Upper lobe of right lung (tissue), 1 donor: ENCODE data around the gene KRT32. TPM values are rescaled to one million over a fixed set of nuclear protein-coding genes. Genes with fewer than 3 reads are reported as not detected.
"Not testable (repeated sequence)": the region's sequence is repeated elsewhere in the genome, so short reads cannot be mapped to it uniquely, and the experiment has no call there.

Experiments
- ATAC-seq: fragments of 200-7000 bp; cut with Tn5 transposase; one replicate; pipeline ENCODE4 v1.9.1; 2020; ENCODE audit warnings: mild to moderate bottlenecking, moderate library complexity
- DNase-seq: peaks from one replicate; pipeline ENCODE4 v3.0.0-alpha.2; 2020
- H3K27ac ChIP-seq: fragments of 200-600 bp; one replicate; pipeline ENCODE4 v1.8.0; 2022
- H3K27me3 ChIP-seq: fragments of 200-600 bp; one replicate; pipeline ENCODE4 v1.8.0; 2022; ENCODE audit warnings: mild to moderate bottlenecking
- H3K36me3 ChIP-seq: fragments of 200-600 bp; one replicate; pipeline ENCODE4 v1.8.0; 2022
- H3K4me1 ChIP-seq: fragments of 200-600 bp; one replicate; pipeline ENCODE4 v1.8.0; 2022
- H3K4me3 ChIP-seq: fragments of 200-600 bp; one replicate; pipeline ENCODE4 v1.8.0; 2022; ENCODE audit warnings: mild to moderate bottlenecking
- H3K9me3 ChIP-seq: fragments of 200-600 bp; one replicate; pipeline ENCODE4 v1.8.0; 2022
- intact Hi-C: fragments of 100-400 bp; cut with DNase I; formaldehyde crosslinking; loops from one replicate; pipeline ENCODE4 v1.11.0; 2022
- total RNA-seq: library from RNA; stranded (reverse); fragmentation: NEBNext Ultra II Directional; extraction: Animal tissue kit (Norgen Biotek cat#: 25700); gene quantifications from one replicate; pipeline ENCODE4 v1.2.1, GENCODE V29; 2021
- TF ChIP-seq, protein P1 (sequence below): fragments of 200-600 bp; IDR thresholded peaks from one replicate; pipeline ENCODE4 v1.8.0; 2022; ENCODE audit warnings: antibody characterized with exemption
- donor health status: DM: no; HTN: yes; CAD: no; lungs with severe emphysema.

KRT32 gene
- total RNA-seq, 1 donor from 2014 or later: not detected

GRCh38 chr17:41429667-41430066 is 37.5 kb downstream of the KRT32 start:
- ATAC-seq (no peak), DNase-seq (no peak)
- TF ChIP-seq, protein P1, sequence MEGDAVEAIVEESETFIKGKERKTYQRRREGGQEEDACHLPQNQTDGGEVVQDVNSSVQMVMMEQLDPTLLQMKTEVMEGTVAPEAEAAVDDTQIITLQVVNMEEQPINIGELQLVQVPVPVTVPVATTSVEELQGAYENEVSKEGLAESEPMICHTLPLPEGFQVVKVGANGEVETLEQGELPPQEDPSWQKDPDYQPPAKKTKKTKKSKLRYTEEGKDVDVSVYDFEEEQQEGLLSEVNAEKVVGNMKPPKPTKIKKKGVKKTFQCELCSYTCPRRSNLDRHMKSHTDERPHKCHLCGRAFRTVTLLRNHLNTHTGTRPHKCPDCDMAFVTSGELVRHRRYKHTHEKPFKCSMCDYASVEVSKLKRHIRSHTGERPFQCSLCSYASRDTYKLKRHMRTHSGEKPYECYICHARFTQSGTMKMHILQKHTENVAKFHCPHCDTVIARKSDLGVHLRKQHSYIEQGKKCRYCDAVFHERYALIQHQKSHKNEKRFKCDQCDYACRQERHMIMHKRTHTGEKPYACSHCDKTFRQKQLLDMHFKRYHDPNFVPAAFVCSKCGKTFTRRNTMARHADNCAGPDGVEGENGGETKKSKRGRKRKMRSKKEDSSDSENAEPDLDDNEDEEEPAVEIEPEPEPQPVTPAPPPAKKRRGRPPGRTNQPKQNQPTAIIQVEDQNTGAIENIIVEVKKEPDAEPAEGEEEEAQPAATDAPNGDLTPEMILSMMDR: no peak
- intact Hi-C loops: no loop called here
- Histone ChIP-seq H3K27me3 (no peaks in the 10 kb centered on the region), H3K4me1 (no peaks in the 10 kb centered on the region), H3K4me3 (no peak overlapping the region), H3K27ac (no peak overlapping the region), H3K9me3 (no peaks in the 10 kb centered on the region), H3K36me3 (no peaks in the 10 kb centered on the region)

- Histone ChIP-seq H3K4me1 (no peaks in the 10 kb centered on the region), H3K36me3 (no peaks in the 10 kb centered on the region), H3K9me3 (no peaks in the 10 kb centered on the region), H3K27me3 (no peaks in the 10 kb centered on the region), H3K27ac (no peak overlapping the region), H3K4me3 (no peak overlapping the region)
- TF ChIP-seq, protein P1: no peak
- intact Hi-C loops: no loop called here
- ATAC-seq: no peak
- DNase-seq: no peak
Observed at GRCh38 chr17:41428591-41429291, 38.4 kb downstream of the KRT32 start.

DNA sequence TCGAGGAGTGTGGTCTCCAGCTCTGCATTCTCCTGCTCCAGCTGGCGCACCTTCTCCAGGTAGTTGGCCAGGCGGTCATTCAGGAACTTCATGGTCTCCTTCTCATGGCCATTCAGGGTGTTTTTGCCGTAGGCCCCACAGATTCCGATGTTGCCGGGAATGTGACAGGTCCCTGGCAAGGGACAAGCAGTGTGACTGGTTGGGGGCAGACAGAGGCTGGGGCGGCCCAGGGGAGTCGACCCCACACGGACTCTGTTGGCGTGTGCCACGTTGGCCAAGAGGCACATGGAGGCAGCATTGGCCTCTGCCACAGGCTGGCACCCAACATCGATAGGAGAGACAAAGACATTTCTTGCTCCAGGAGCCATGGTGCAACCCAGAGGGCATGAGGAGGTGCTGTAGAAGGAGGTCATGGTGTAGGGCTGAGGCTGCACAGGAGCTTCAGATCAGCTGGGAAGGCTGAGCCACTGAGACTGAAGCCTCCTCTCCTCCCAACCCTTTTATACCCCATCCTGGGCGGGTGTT is 43.0 kb downstream of the KRT32 start, which contains the start of gene KRT37:
Gene KRT37, minus strand, starts transcription at position 475 of the 525 bp plus-strand sequence. Its CDS starts 62 bp downstream, at position 413.
- Histone ChIP-seq H3K27ac (no peak within 1 kb of the TSS), H3K9me3 (no peaks in the 10 kb centered on the region), H3K36me3 (no peaks in the 10 kb centered on the region), H3K4me1 (no peaks in the 10 kb centered on the region), H3K27me3 (no peaks in the 10 kb centered on the region), H3K4me3 (no peak within 1 kb of the TSS)
- DNase-seq: no peak
- no peak for ATAC-seq
- TF ChIP-seq, protein P1: no peak
- intact Hi-C loops: no loop called here

DNA sequence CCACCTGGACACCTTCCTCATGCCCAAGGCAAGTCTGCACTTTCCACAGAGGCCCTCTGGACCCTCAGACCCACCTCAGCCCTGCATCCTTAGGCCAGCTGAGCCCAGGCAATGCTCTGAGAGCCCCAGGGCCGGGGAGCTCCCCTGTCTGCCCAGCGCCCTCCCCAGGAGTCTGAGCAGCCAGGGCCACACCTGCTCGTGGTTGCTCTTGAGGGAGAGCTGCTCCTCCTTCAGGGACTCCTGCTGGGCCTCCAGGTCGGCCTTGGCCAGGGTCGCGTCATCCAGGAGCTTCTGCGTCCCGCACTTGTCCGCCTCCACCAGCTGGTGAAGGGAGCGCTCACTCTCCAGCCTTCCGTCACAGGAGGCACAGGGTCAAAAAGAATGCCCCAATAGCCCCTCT is 44.6 kb downstream of the KRT32 start:
- H3K27me3 ChIP-seq, DNase-seq, H3K4me3 ChIP-seq, intact Hi-C loops, H3K27ac ChIP-seq, H3K4me1 ChIP-seq, H3K36me3 ChIP-seq, H3K9me3 ChIP-seq: not testable (repeated sequence)
- peak; percentile 15 for ATAC-seq

DNA sequence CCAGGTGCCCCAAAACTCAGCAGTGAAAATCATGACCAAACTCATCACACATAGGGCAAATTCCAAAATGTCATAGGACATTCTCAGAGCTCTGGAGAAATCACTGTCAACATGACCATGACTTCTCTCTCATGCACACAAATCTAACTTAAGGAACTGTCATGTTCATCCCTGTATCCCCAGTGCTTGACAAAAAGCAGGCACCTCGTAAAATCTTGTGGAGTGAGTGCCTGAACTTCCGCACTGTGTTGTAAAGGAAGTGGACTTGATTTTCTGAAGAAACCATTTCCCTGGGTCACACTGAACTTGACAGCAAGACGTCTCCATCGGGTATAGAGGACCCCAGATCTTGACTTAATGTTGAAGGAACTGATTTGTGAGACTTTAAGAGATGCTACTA is 45.6 kb downstream of the KRT32 start:
- ATAC-seq (no peak), DNase-seq (no peak)
- Histone ChIP-seq H3K4me1 (no peaks in the 10 kb centered on the region), H3K36me3 (no peaks in the 10 kb centered on the region), H3K27ac (no peak overlapping the region), H3K9me3 (no peaks in the 10 kb centered on the region), H3K4me3 (no peak overlapping the region), H3K27me3 (no peaks in the 10 kb centered on the region)
- TF ChIP-seq, protein P1: no peak
- intact Hi-C loops: no loop called here

DNA sequence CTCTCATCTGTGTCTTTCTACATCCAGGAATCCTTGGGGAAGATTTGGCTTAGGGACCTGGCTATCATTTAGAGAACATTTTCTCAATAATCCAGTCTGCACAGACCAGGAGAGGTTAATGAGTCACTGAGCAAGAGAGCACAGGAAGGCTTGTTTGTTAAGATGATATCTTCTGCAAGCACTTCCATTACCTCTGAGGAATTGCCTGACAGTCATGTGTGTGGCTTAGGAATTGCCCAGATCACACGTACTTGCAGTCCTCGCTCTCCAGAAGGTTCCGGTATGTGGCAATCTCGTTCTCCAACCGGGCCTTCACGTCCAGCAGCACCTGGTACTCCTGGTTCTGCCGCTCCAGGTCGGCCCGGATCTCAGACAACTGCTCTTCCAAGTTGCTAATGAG is 46.1 kb downstream of the KRT32 start:
- H3K27ac ChIP-seq: no peak overlapping the region
- TF ChIP-seq, protein P1: no peak
- intact Hi-C loops: no loop called here
- no peaks in the 10 kb centered on the region for H3K4me1 ChIP-seq
- H3K36me3 ChIP-seq: no peaks in the 10 kb centered on the region
- no peak for DNase-seq
- no peak for ATAC-seq
- no peak overlapping the region for H3K4me3 ChIP-seq
- H3K27me3 ChIP-seq: no peaks in the 10 kb centered on the region
- H3K9me3 ChIP-seq: no peaks in the 10 kb centered on the region
